ENCODE measurements around the gene SIGLEC8. TPM values are rescaled to one million over a fixed set of nuclear protein-coding genes. Genes with fewer than 3 reads are reported as not detected.
"Not testable (repeated sequence)": the region's sequence is repeated elsewhere in the genome, so short reads cannot be mapped to it uniquely, and the experiment has no call there.

Gene SIGLEC8
- total RNA-seq, 8 experiments from 2014 or later = 0.47 to 0.51 TPM; not detected in 6

DNA sequence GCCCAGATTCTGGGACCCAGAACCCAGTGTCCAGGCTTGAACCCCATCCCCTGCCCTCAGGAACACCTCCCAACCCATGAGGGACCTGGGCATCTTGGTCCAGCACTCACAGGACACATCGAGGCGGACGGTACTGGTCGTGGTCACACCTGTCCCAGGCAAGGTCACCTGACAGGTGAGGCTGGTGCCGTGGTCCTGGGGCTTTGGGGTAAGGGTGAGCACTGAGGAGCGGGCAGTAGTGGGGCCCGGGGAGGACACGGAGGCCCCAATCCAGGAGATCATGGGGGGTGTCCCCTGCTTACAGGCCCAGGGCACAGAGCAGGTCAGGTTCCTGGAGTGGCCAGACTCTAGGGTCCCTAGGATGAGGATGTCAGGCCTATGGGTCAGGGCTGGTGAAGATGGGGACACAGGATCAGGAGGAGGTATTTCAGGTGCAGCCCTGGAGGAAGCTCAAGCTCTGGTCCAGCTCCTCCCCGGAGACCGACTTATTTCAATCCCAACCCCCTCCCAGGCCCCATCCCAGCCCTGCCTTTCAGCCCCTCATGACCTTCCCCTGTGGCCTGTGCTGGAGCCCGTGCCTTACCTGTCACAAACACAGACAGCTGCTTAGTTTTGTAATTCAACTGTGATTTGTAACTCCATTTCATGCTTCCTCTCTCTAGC is 772 bp downstream of the SIGLEC8 start:
- Histone ChIP-seq H3K4me1 (replicated peaks in 1 of 2) (no peaks in the 10 kb centered on the region), H3K27ac (no peak overlapping the region), H3K4me3 (no peak overlapping the region)
- WGBS, 10 experiments = 0 to 74% (median 0%) methylated on average over 1 to 3 of the region's 11 CpGs; no CpG with 5 or more reads in 7 of the 10 experiments
- in situ Hi-C loops (cut with MboI; ENCODE audit: low pct_unique_long_range_greater_than_20kb in 2 of 9, low sequenced_read_pairs in 9 of 9, unreplicated experiment in 9 of 9) = loop anchor here in 4 of 9 experiments (25.0 kb wide), 2 partner anchors 205 to 330 kb away; partner anchors contain the start of gene FPR3 (in 2 of the 4)
- ATAC-seq (replicated peaks in 6 of 8) = no peak

DNA sequence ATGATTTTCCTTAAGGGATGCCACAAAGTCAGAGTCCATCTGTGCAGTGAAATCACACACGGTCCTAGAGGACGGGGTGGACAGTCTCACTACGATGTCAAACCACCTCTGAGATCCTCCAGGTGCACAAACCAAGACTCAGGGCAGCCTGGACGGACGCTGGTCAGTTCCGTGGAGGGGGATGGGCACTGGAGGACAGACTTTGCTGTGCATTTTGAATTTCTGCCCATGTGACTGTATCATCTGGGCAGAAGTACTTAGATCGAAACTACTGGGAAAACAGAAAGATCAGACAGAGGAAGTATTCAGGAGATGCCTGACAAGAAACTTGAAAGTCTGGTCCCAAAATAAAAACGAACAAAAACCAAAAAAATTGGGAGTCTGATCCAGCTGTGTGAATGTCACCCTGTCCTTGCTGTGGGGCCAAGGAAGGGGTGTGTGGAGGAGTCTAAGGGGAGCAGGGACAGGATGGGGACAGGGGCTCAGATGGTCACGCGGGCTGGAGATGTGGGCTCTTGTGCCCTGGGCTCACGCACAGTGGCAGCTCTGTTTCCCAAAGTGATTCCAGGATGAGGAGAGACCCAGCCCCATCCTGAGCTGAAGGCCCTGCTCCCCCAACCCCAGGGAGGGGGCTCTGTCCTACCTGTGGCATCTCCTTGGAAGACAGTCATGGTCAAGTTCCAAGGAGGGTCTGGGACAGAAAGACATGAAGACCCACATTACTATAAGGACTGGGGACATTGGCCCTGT is 1.5 kb downstream of the SIGLEC8 start:
- no peak overlapping the region for H3K27ac ChIP-seq
- in situ Hi-C loops (cut with MboI; ENCODE audit: low pct_unique_long_range_greater_than_20kb in 2 of 9, low sequenced_read_pairs in 9 of 9, unreplicated experiment in 9 of 9) = loop anchor here in 4 of 9 experiments (25.0 kb wide), 2 partner anchors 206 to 331 kb away; partner anchors contain the start of gene FPR3 (in 2 of the 4)
- H3K4me1 ChIP-seq (replicated peaks in 1 of 2) = no peaks in the 10 kb centered on the region
- ATAC-seq (replicated peaks in 6 of 8) = no peak
- H3K4me3 ChIP-seq = no peak overlapping the region
- 10 to 61% (median 37%) methylated on average over 1 to 11 of the region's 11 CpGs; no CpG with 5 or more reads in 2 of the 10 experiments for WGBS, 10 experiments

DNA sequence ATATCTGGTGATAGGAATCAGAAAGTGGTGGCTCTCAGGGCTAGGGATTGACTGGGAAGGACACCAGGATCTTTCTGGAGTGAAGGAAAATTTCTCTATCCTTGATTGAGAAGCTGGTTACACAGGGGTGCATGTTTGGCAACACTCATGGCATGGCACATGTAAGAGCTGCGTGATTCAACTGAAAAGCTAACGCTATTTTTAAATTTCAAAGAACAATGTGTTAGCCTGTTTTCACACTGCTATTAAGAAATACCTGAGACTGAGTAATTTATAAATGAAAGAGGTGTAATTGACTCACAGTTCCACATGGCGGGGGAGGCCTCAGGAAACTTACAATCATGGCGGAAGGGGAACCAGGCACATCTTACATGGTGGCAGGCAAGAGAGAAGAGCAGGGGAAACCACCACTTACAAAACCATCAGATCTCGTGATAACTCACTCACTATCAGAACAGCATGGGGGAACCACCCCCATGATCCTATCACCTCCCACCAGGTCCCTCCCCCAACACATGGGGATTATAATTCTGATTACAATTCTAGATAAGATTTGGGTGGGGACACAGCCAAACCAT is 7.4 kb downstream of the SIGLEC8 start:
- Histone ChIP-seq H3K4me1 (replicated peaks in 1 of 2) (no peaks in the 10 kb centered on the region), H3K27ac (no peak overlapping the region), H3K4me3 (no peak overlapping the region)
- 20 to 83% (median 57%) methylated on average over 2 to 4 of the region's 5 CpGs; no CpG with 5 or more reads in 3 of the 10 experiments for WGBS, 10 experiments
- ATAC-seq (replicated peaks in 6 of 8) = no peak
- in situ Hi-C loops (cut with MboI; ENCODE audit: low pct_unique_long_range_greater_than_20kb in 2 of 9, low sequenced_read_pairs in 9 of 9, unreplicated experiment in 9 of 9) = loop anchor here in 4 of 9 experiments (25.0 kb wide), 2 partner anchors 211 to 336 kb away; partner anchors contain the start of gene FPR3 (in 2 of the 4)

DNA sequence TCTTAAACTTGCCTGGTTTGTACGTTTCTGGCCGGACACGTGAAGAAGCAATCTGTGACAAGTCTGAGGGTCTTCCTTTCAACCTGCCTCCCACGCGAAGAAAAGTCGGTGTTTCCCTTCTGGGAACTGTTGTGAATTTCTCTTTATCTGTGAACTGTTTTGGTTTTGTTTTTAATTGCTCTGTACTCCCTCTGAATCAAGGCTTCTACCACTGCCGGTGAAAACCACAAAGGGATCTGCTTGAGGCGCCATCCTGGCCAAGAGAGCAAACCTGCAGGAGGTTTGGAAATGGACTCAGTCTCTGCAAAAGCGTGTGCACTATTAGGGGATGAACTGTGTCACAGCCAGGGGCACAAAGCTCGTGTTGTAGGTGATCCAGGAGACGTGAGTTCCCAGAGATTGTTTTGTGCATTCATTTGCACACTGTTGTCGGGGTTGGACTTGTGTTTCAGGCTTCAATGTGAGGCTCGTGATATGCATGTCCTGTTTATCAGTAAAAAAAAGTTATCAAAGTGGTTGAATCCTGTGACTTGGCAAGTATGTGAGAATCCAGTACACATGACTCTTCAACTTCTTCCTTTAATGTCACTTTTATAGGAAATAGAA is 9.7 kb downstream of the SIGLEC8 start:
- ATAC-seq (replicated peaks in 6 of 8) = no peak
- H3K4me1 ChIP-seq (replicated peaks in 1 of 2) = no peaks in the 10 kb centered on the region
- no peak overlapping the region for H3K27ac ChIP-seq
- WGBS, 10 experiments = 0 to 80% (median 45%) methylated on average over 1 to 13 of the region's 13 CpGs; no CpG with 5 or more reads in 2 of the 10 experiments
- no peak overlapping the region for H3K4me3 ChIP-seq
- in situ Hi-C loops (cut with MboI; ENCODE audit: low pct_unique_long_range_greater_than_20kb in 2 of 9, low sequenced_read_pairs in 9 of 9, unreplicated experiment in 9 of 9) = no loop called here

DNA sequence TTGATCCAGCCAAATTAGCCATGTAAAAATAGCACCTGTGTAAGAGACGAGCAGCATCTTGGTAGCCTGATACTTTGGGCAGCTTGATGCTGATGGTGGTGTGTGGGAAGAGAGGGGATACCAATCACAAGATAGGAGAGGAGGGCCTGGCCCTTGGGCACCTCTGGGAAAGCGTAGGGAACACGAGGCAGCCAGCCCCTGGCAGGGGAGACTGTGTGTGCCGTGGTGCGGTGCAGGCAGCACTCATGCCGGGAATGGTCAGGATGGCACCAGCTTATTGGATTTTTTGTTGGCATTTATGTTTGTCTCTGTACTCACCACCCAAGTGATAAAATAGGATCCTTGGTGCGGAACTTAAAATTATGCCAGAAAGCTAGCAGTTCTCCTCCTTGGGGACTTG is 10.2 kb downstream of the SIGLEC8 start:
- WGBS, 10 experiments = 0 to 83% (median 62%) methylated on average over 1 to 6 of the region's 7 CpGs; no CpG with 5 or more reads in 5 of the 10 experiments
- H3K4me3 ChIP-seq = no peak overlapping the region
- H3K27ac ChIP-seq = no peak overlapping the region
- no peak for ATAC-seq (replicated peaks in 6 of 8)
- in situ Hi-C loops (cut with MboI; ENCODE audit: low pct_unique_long_range_greater_than_20kb in 2 of 9, low sequenced_read_pairs in 9 of 9, unreplicated experiment in 9 of 9) = no loop called here
- no peaks in the 10 kb centered on the region for H3K4me1 ChIP-seq (replicated peaks in 1 of 2)

DNA sequence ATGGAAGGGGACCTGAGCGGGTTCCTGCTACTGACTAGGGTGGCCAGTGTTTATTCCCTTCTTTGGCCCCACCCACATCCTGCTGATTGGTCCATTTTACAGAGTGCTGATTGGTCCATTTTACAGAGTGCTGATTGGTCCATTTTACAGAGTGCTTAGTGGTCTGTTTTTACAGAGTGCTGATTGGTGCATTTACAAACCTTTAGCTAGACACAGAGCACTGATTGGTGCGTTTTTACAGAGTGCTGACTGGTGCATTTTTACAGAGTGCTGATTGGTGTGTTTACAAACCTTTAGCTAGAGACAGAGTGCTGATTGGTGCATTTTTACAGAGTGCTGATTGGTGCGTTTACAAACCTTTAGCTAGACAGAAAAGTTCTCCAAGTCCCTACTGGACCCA is 10.7 kb downstream of the SIGLEC8 start:
- H3K4me3 ChIP-seq; H3K4me1 ChIP-seq (replicated peaks in 1 of 2); in situ Hi-C loops (cut with MboI; ENCODE audit: low pct_unique_long_range_greater_than_20kb in 2 of 9, low sequenced_read_pairs in 9 of 9, unreplicated experiment in 9 of 9); ATAC-seq (replicated peaks in 6 of 8); H3K27ac ChIP-seq: not testable (repeated sequence)
- WGBS, 10 experiments = 14 to 83% (median 49%) methylated on average over 1 to 3 of the region's 3 CpGs; no CpG with 5 or more reads in 4 of the 10 experiments

DNA sequence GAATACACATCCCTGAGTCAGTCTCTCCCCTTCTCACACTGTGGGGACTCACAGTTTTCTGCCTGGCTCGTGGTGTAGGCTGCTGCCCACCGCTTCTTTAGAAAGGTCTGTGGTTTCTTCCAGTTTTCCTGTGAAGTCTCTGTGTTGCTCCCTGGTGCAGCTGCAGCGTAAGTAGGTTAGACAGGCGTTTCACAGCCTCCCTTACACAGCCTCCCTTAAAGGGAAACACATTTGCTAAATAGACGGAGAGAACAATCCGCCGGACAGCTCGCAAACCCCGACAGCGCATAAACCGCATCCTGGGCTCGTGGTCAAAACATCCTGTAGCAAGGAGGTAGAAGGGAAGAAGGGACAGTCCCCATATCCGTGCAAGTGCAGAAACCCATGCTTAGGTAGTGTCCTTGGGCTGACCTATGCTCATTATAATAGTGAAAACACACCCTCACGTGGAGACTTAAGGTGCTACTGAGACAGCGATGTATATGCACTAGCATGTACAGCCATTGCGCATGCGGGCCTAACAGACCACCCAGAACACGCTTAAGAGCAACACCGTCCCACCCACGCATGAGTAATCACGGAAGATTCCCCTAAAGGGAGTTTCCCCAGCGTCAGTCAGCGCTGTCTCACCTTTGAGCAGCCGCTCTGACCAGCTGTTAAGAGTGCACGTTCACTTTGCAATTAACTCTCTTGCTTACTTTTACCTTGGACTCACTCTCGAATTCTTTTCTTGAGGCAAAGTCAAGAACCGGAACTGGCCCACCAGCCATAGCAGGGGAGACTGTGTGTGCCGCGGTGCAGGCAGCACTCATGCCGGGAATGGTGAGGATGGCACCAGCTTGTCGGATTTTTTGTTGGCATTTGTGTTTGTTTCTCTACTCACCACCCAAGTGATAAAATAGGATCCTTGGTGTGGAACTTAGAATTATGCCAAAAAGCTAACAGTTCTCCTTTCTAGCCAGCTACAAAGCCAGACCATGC is 16.6 kb downstream of the SIGLEC8 start:
- ATAC-seq (replicated peaks in 6 of 8) = no peak
- Histone ChIP-seq H3K27ac (no peak overlapping the region), H3K4me3 (no peak overlapping the region), H3K4me1 (replicated peaks in 1 of 2) (no peaks in the 10 kb centered on the region)
- in situ Hi-C loops (cut with MboI; ENCODE audit: low pct_unique_long_range_greater_than_20kb in 2 of 9, low sequenced_read_pairs in 9 of 9, unreplicated experiment in 9 of 9) = no loop called here
- WGBS, 10 experiments = 17 to 78% (median 64%) methylated on average over 4 to 15 of the region's 31 CpGs; no CpG with 5 or more reads in 1 of the 10 experiments

DNA sequence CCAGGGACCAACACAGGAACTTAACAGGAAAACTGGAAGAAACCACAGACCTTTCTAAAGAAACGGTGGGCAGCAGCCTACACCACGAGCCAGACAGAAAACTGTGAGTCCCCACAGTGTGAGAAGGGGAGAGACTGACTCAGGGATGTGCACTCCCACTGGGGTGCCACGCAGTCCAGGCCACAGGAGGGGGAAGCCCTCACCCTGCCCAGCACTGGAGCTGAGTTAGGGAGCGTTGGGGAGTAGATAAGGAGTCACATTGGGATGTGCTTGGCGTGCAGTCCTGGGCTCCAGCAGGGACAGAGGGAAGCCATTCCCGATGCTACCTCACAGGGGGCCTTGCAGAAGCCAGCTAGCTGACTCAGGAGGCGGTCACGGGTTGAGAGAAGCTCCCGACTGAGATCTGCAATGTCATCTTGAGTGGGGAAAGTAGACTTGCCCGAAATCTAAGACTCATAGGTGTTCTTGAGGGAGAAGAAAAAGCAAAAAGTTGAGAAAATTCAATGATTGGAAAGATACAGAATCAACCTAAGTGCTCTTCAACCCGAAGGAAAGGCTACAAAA is 17.3 kb downstream of the SIGLEC8 start:
- H3K27ac ChIP-seq = no peak overlapping the region

DNA sequence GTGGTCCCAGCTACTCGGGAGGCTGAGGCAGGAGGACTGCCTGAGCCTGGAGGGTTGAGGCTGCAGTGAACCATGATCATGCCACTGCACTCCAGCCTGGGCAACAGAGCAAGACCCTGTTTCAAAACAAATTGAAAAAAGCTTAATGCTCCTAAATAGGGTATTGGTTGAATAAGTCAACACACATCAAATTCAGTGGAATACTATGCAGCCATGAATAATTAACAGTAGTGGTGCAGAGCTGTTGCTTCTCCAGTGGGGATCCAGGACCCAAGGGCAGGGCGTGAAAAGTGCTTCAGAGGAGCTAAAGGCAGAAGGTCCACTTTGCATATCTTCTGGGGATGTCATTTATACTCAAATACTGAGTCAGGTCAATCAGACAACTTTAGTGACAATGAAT is 18.2 kb downstream of the SIGLEC8 start:
- no peaks in the 10 kb centered on the region for H3K4me1 ChIP-seq (replicated peaks in 1 of 2)
- WGBS, 10 experiments = 0 to 43% (median 19%) methylated on average over 1 to 2 of the region's 2 CpGs; no CpG with 5 or more reads in 4 of the 10 experiments
- H3K4me3 ChIP-seq = no peak overlapping the region
- no peak overlapping the region for H3K27ac ChIP-seq
- in situ Hi-C loops (cut with MboI; ENCODE audit: low pct_unique_long_range_greater_than_20kb in 2 of 9, low sequenced_read_pairs in 9 of 9, unreplicated experiment in 9 of 9) = no loop called here
- ATAC-seq (replicated peaks in 6 of 8) = no peak

More for the DNA sequence above, 17.3 kb downstream of the SIGLEC8 start:
- no peaks in the 10 kb centered on the region for H3K4me1 ChIP-seq (replicated peaks in 1 of 2)
- in situ Hi-C loops (cut with MboI; ENCODE audit: low pct_unique_long_range_greater_than_20kb in 2 of 9, low sequenced_read_pairs in 9 of 9, unreplicated experiment in 9 of 9) = no loop called here
- no peak overlapping the region for H3K4me3 ChIP-seq
- ATAC-seq (replicated peaks in 6 of 8) = peak in 2 of 8 experiments; percentile 16 to 25
- WGBS, 10 experiments = 0 to 80% (median 19%) methylated on average over 1 to 6 of the region's 11 CpGs; no CpG with 5 or more reads in 3 of the 10 experiments

DNA sequence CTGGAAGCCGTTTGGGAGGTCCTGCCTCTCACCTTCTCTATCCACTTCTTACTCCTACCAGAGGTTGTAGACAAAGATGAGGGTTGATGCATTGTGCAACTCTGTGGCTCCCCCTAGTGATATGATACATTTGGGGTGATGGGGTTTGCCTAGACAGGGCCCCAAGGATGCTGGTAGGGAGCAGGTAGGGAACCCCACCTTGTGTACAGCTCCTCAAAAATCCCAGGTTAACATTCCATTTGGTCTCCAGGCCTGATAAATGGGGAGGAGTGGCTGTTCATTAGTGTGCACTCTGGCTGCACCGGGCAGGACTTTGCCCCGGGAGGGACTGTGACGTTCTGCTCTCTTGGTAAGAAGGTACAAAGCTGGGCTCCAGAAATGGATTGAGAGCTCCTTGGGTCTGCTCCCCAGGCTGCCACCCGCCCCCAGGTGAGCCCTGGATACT is 19.2 kb downstream of the SIGLEC8 start:
- Histone ChIP-seq H3K4me3 (no peak overlapping the region), H3K27ac (no peak overlapping the region), H3K4me1 (replicated peaks in 1 of 2) (no peaks in the 10 kb centered on the region)
- WGBS, 10 experiments = 0 to 93% (median 31%) methylated on average over 1 to 5 of the region's 5 CpGs; no CpG with 5 or more reads in 2 of the 10 experiments
- ATAC-seq (replicated peaks in 6 of 8) = peak in 3 of 8 experiments; percentile 33 to 56 (median 36)
- in situ Hi-C loops (cut with MboI; ENCODE audit: low pct_unique_long_range_greater_than_20kb in 2 of 9, low sequenced_read_pairs in 9 of 9, unreplicated experiment in 9 of 9) = no loop called here

DNA sequence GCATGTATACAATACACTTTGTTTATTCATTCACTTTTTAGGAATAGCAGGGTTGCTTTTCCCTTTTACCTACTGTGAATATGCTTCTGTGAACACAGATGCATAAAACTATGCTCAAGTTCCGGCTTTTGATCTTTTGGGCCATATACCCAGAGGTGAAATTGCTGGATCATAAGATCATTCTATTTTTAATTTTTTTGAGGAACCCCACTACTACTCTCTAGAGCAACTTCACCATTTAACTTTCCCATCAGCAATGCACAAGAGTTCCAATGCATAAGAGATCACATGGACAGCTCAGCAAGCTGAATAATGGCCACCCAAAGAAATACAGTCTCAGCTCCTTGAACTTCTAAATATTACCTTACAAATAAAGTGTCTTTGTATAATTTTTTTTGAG is 23.8 kb downstream of the SIGLEC8 start:
- no peak overlapping the region for H3K4me3 ChIP-seq
- in situ Hi-C loops (cut with MboI; ENCODE audit: low pct_unique_long_range_greater_than_20kb in 2 of 9, low sequenced_read_pairs in 9 of 9, unreplicated experiment in 9 of 9) = no loop called here
- no peaks in the 10 kb centered on the region for H3K4me1 ChIP-seq (replicated peaks in 1 of 2)
- no peak for ATAC-seq (replicated peaks in 6 of 8)
- WGBS, 10 experiments = 0 to 100% (median 59%) methylated on average over 1 of the region's 1 CpG; no CpG with 5 or more reads in 2 of the 10 experiments
- no peak overlapping the region for H3K27ac ChIP-seq
